K562 (cell line): ENCODE measurements around the gene LAPTM4A. TPM values are rescaled to one million over a fixed set of nuclear protein-coding genes. Genes with fewer than 3 reads are reported as not detected.

Experiments
- ATF3 ChIP-seq, 2 experiments: fragments of 450-650 bp in 1 of 2; sonication (generic) in 1 of 2; formaldehyde crosslinking in 1 of 2; IDR thresholded peaks in 1 of 2; conservative IDR thresholded peaks in 1 of 2; 2 replicates each; pipeline versions ENCODE4 v1.6.1 to v1.8.1; 2016 to 2023; ENCODE audit warnings: mild to moderate bottlenecking in 2 of 2, moderate library complexity in 2 of 2, inconsistent platforms in 1 of 2, missing genetic modification reagents in 1 of 2
- DACH1 ChIP-seq: fragments of 450-650 bp; IDR thresholded peaks from 2 replicates; pipeline ENCODE4 v1.6.1; 2018; ENCODE audit not compliant: partially characterized antibody
- DPF2 ChIP-seq: fragments of 450-650 bp; IDR thresholded peaks from 2 replicates; pipeline ENCODE4 v1.6.1; 2016
- EHMT2 ChIP-seq: fragments of 450-650 bp; IDR thresholded peaks from 2 replicates; pipeline ENCODE4 v1.6.1; 2018; ENCODE audit warnings: antibody characterized with exemption
- ELK3 ChIP-seq: fragments of 450-650 bp; formaldehyde crosslinking; IDR thresholded peaks from 2 replicates; pipeline ENCODE4 v1.4.0; 2020; ENCODE audit warnings: mild to moderate bottlenecking
- EP300 ChIP-seq: IDR thresholded peaks from 2 replicates; pipeline ENCODE4 v1.6.1; 2012; ENCODE audit warnings: low read length, improper control_type of control experiment
- HDGF ChIP-seq: fragments of 450-650 bp; IDR thresholded peaks from 2 replicates; pipeline ENCODE4 v1.6.1; 2016
- HMGN3 ChIP-seq: IDR thresholded peaks from 2 replicates; pipeline ENCODE4 v1.6.1; 2011; ENCODE audit warnings: borderline replicate concordance, low read depth, mild to moderate bottlenecking, mixed read lengths, low read length; ENCODE audit not compliant: insufficient read length; ENCODE audit errors: extremely low read depth
- LARP7 ChIP-seq: fragments of 450-650 bp; IDR thresholded peaks from 2 replicates; pipeline ENCODE4 v1.6.1; 2016
- LEF1 ChIP-seq: fragments of 450-650 bp; IDR thresholded peaks from 2 replicates; pipeline ENCODE4 v1.6.1; 2016; ENCODE audit warnings: mild to moderate bottlenecking
- MEIS2 ChIP-seq: fragments of 450-650 bp; IDR thresholded peaks from 2 replicates; pipeline ENCODE4 v1.6.1; 2014; ENCODE audit warnings: mild to moderate bottlenecking; ENCODE audit not compliant: partially characterized antibody
- MXI1 ChIP-seq: IDR thresholded peaks from 2 replicates; pipeline ENCODE4 v1.6.1; 2011; ENCODE audit warnings: low read depth, mild to moderate bottlenecking, improper control_type of control experiment, low read length
- MYNN ChIP-seq, 2 experiments: sonication (generic); formaldehyde crosslinking in 1 of 2; IDR thresholded peaks; 2 replicates each; pipeline versions ENCODE4 v1.5.0 to v1.6.1; 2016 to 2020; ENCODE audit warnings: antibody characterized with exemption in 1 of 2, missing genetic modification reagents in 1 of 2
- RAD21 ChIP-seq, 2 experiments: fragments of 250-450 bp in 1 of 2; fragments of 450-650 bp in 1 of 2; sonication (Bioruptor Pico) in 1 of 2; formaldehyde crosslinking in 1 of 2; IDR thresholded peaks in 1 of 2; conservative IDR thresholded peaks in 1 of 2; 2 replicates each; pipeline versions ENCODE4 v1.4.0 to v1.8.0; 2020 to 2022; ENCODE audit warnings: mild to moderate bottlenecking in 2 of 2, moderate library complexity in 1 of 2
- SNAPC5 ChIP-seq: fragments of 250-450 bp; sonication (Bioruptor Pico); IDR thresholded peaks from 2 replicates; pipeline ENCODE4 v1.8.0; 2021; ENCODE audit warnings: moderate library complexity, mild to moderate bottlenecking, inconsistent platforms
- TEAD4 ChIP-seq, 2 experiments: sonication (generic) in 1 of 2; formaldehyde crosslinking in 1 of 2; IDR thresholded peaks; 2 replicates each; pipeline versions ENCODE4 v1.6.1 to v1.8.0; 2012 to 2022; ENCODE audit warnings: borderline replicate concordance in 1 of 2, inconsistent platforms in 1 of 2, low read length in 1 of 2, mild to moderate bottlenecking in 1 of 2, missing genetic modification reagents in 1 of 2
- TFAM ChIP-seq: fragments of 250-450 bp; sonication (Bioruptor Pico); conservative IDR thresholded peaks from 2 replicates; pipeline ENCODE4 v1.5.0; 2021; ENCODE audit warnings: mild to moderate bottlenecking, moderate library complexity
- ZNF398 ChIP-seq: fragments of 250-450 bp; sonication (Bioruptor Pico); IDR thresholded peaks from 2 replicates; pipeline ENCODE4 v1.8.0; 2021; ENCODE audit warnings: moderate library complexity, mild to moderate bottlenecking, inconsistent platforms
- ZNF408 ChIP-seq: fragments of 250-450 bp; sonication (Bioruptor Pico); IDR thresholded peaks from 2 replicates; pipeline ENCODE4 v1.4.0; 2020; ENCODE audit warnings: low read depth, mild to moderate bottlenecking, moderate library complexity
- ZNF551 ChIP-seq: fragments of 250-450 bp; sonication (Bioruptor Pico); IDR thresholded peaks from 2 replicates; pipeline ENCODE4 v1.5.0; 2021; ENCODE audit warnings: mild to moderate bottlenecking, moderate library complexity
- ZNF561 ChIP-seq: fragments of 450-650 bp; formaldehyde crosslinking; conservative IDR thresholded peaks from 2 replicates; pipeline ENCODE4 v1.4.0; 2020; ENCODE audit warnings: mild to moderate bottlenecking, moderate library complexity
- ZNF583 ChIP-seq: fragments of 250-450 bp; sonication (Bioruptor Pico); IDR thresholded peaks from 2 replicates; pipeline ENCODE4 v1.4.0; 2020
- ZNF79 ChIP-seq: fragments of 250-450 bp; sonication (Bioruptor Pico); IDR thresholded peaks from 2 replicates; pipeline ENCODE4 v1.4.0; 2020; ENCODE audit warnings: low read depth, mild to moderate bottlenecking, moderate library complexity
- polyA plus RNA-seq, 8 experiments: library from polyadenylated mRNA; depleted of rRNA in 4 of 8; stranded (reverse) in 5 of 8; unstranded in 3 of 8; fragments of >200 nt; fragmentation: Nextera tagmentation in 2 of 8; fragmentation: Illumina TruSeq in 1 of 8; extraction: Ambion mirVana in 2 of 8; extraction: Trizol in 1 of 8; gene quantifications; 2 replicates each; pipeline versions ENCODE4 v1.2.1 to v1.2.3, GENCODE V29; 2011 to 2014; ENCODE audit warnings: inconsistent platforms in 1 of 8, missing spikeins in 1 of 8
- total RNA-seq, 7 experiments: library from RNA; depleted of rRNA in 6 of 7; stranded (reverse); fragments of >200 nt in 6 of 7; fragmentation: Illumina TruSeq in 2 of 7; extraction: Trizol in 2 of 7; gene quantifications; 2 replicates each; pipeline versions ENCODE4 v1.2.1 to v1.2.3, GENCODE V29; 2011 to 2021; ENCODE audit warnings: low replicate concordance in 1 of 7

The LAPTM4A gene
- total and polyA plus RNA-seq, 9 of the 15 experiments (the other 6 are each of a cell fraction or from before 2014, with no cell fraction given): 13.4 to 157 (median 50.1) TPM

- 0 out of 2 replicates have a peak, but pooled peaks have one; percentile 30 for TF ChIP-seq ZNF583 (CRISPR knock-in tag)
- peak; percentile 77; the same call in 1 of the 2 replicates for TF ChIP-seq TEAD4 (IDR thresholded peaks at IDR 0.05; ENCODE audit: low read length)
- TF ChIP-seq TEAD4 (CRISPR knock-in tag; IDR thresholded peaks at IDR 0.05; ENCODE audit: borderline replicate concordance): no peak
- TF ChIP-seq ATF3 (IDR thresholded peaks at IDR 0.05): no peak
- no peak for TF ChIP-seq ATF3 (CRISPR knock-in tag; conservative IDR thresholded peaks at IDR 0.05)
- no peak for TF ChIP-seq MYNN (IDR thresholded peaks at IDR 0.05)
- TF ChIP-seq MYNN (CRISPR knock-in tag; IDR thresholded peaks at IDR 0.05): no peak
- no peak for TF ChIP-seq ELK3 (CRISPR knock-in tag)
- TF ChIP-seq EP300: peak; percentile 74; the same call in 1 of the 2 replicates
- TF ChIP-seq LEF1: no peak
- TF ChIP-seq ZNF79 (CRISPR knock-in tag): no peak
- TF ChIP-seq EHMT2: no peak
- no peak for TF ChIP-seq DACH1
- no peak for TF ChIP-seq SNAPC5 (CRISPR knock-in tag)
- TF ChIP-seq ZNF408 (CRISPR knock-in tag): no peak
- no peak for TF ChIP-seq LARP7
- no peak for TF ChIP-seq MXI1
- no peak for TF ChIP-seq ZNF551 (CRISPR knock-in tag)
- peak; percentile 47; the same call in 1 of the 2 replicates for TF ChIP-seq DPF2
- TF ChIP-seq MEIS2: peak; percentile 86
- TF ChIP-seq HDGF: no peak
- TF ChIP-seq ZNF398 (CRISPR knock-in tag): no peak
- peak; percentile 57 for TF ChIP-seq HMGN3
- TF ChIP-seq RAD21 (CRISPR knock-in tag; conservative IDR thresholded peaks at IDR 0.05 in 1 of 2, IDR thresholded peaks at IDR 0.05 in 1 of 2): 0 out of 4 replicates have a peak, but pooled peaks of 1 of the 2 experiments have one; percentile 8
- no peak for TF ChIP-seq TFAM (CRISPR knock-in tag)
- no peak for TF ChIP-seq ZNF561 (CRISPR knock-in tag)
Observed at GRCh38 chr2:20089715-20090464, 38.5 kb upstream of the LAPTM4A start (continued).
